ENCODE results near the gene UNC79. TPM values are rescaled to one million over a fixed set of nuclear protein-coding genes. Genes with fewer than 3 reads are reported as not detected.
A peak's percentile ranks its signal among the peaks of the same experiment; 100 is the strongest.

UNC79 gene
- total and polyA plus RNA-seq, 2 experiments from 2014 or later, result 0.15 to 0.20 TPM

- TF ChIP-seq CTCF (IDR thresholded peaks at IDR 0.05; ENCODE audit: poor library complexity), result no peak
- TF ChIP-seq EZH2 (IDR thresholded peaks at IDR 0.05; ENCODE audit: borderline replicate concordance), result no peak
- no peak for TF ChIP-seq EZH2phosphoT487 (IDR thresholded peaks at IDR 0.05; ENCODE audit: low read depth, severe bottlenecking, unreplicated experiment)
- WGBS (ENCODE audit: low lambda C conversion rate, missing lambda C conversion rate), result 82% methylated on average over 11 of the region's 11 CpGs
- no peaks in the 10 kb centered on the region for H3K79me2 ChIP-seq
- H2AFZ ChIP-seq, result no peak overlapping the region
- H4K20me1 ChIP-seq (ENCODE audit: insufficient read depth, poor library complexity, severe bottlenecking), result no peaks in the 10 kb centered on the region
- H3K9me3 ChIP-seq (ENCODE audit: low read depth), result no peaks in the 10 kb centered on the region
- no peaks in the 10 kb centered on the region for H3K4me1 ChIP-seq (ENCODE audit: insufficient read depth)
- no peak overlapping the region for H3K4me3 ChIP-seq
- no peak for DNase-seq (ENCODE audit: low spot score)
- no peaks in the 10 kb centered on the region for H3K36me3 ChIP-seq (replicated peaks; ENCODE audit: insufficient read depth, low read depth)
- H3K4me2 ChIP-seq, result no peak overlapping the region
- no peaks in the 10 kb centered on the region for H3K9me2 ChIP-seq (replicated peaks; ENCODE audit: insufficient read depth)
- H3K27ac ChIP-seq, result no peak overlapping the region
- H3K27me3 ChIP-seq, result no peaks in the 10 kb centered on the region
Observed at GRCh38 chr14:93737634-93738033, 306.9 kb downstream of the UNC79 start.

GRCh38 chr14:93741556-93742230 lies 311.0 kb downstream of the UNC79 start:
- TF ChIP-seq EZH2 (IDR thresholded peaks at IDR 0.05; ENCODE audit: borderline replicate concordance) (no peak), EZH2phosphoT487 (IDR thresholded peaks at IDR 0.05; ENCODE audit: low read depth, severe bottlenecking, unreplicated experiment) (no peak), CTCF (IDR thresholded peaks at IDR 0.05; ENCODE audit: poor library complexity) (no peak)
- Histone ChIP-seq H3K27me3 (no peaks in the 10 kb centered on the region), H3K4me1 (ENCODE audit: insufficient read depth) (no peaks in the 10 kb centered on the region), H4K20me1 (ENCODE audit: insufficient read depth, poor library complexity, severe bottlenecking) (no peaks in the 10 kb centered on the region), H3K9me3 (ENCODE audit: low read depth) (no peaks in the 10 kb centered on the region), H2AFZ (no peak overlapping the region), H3K27ac (no peak overlapping the region), H3K79me2 (no peaks in the 10 kb centered on the region), H3K4me3 (no peak overlapping the region), H3K36me3 (replicated peaks; ENCODE audit: insufficient read depth, low read depth) (no peaks in the 10 kb centered on the region), H3K4me2 (no peak overlapping the region), H3K9me2 (replicated peaks; ENCODE audit: insufficient read depth) (no peaks in the 10 kb centered on the region)
- 92% methylated on average over 12 of the region's 12 CpGs for WGBS (ENCODE audit: low lambda C conversion rate, missing lambda C conversion rate)
- no peak for DNase-seq (ENCODE audit: low spot score)

GRCh38 chr14:93742761-93743160 lies 312.0 kb downstream of the UNC79 start:
- Histone ChIP-seq H3K4me1 (ENCODE audit: insufficient read depth) (no peaks in the 10 kb centered on the region), H3K9me2 (replicated peaks; ENCODE audit: insufficient read depth) (no peaks in the 10 kb centered on the region), H4K20me1 (ENCODE audit: insufficient read depth, poor library complexity, severe bottlenecking) (no peaks in the 10 kb centered on the region), H3K9me3 (ENCODE audit: low read depth) (no peaks in the 10 kb centered on the region), H2AFZ (no peak overlapping the region), H3K79me2 (no peaks in the 10 kb centered on the region), H3K4me3 (no peak overlapping the region), H3K4me2 (no peak overlapping the region), H3K27me3 (no peaks in the 10 kb centered on the region), H3K27ac (no peak overlapping the region), H3K36me3 (replicated peaks; ENCODE audit: insufficient read depth, low read depth) (no peaks in the 10 kb centered on the region)
- peak; percentile 30 for DNase-seq (ENCODE audit: low spot score)
- WGBS (ENCODE audit: low lambda C conversion rate, missing lambda C conversion rate), result 79% methylated on average over 8 of the region's 8 CpGs
- no peak for TF ChIP-seq EZH2phosphoT487 (IDR thresholded peaks at IDR 0.05; ENCODE audit: low read depth, severe bottlenecking, unreplicated experiment)
- no peak for TF ChIP-seq CTCF (IDR thresholded peaks at IDR 0.05; ENCODE audit: poor library complexity)
- no peak for TF ChIP-seq EZH2 (IDR thresholded peaks at IDR 0.05; ENCODE audit: borderline replicate concordance)
